Measurements from ENCODE around the gene LRRC71.

LRRC71 gene

GRCh38 chr1:156930483-156930882 is 10.1 kb downstream of the LRRC71 start:
- no peak for DNase-seq

GRCh38 chr1:156931211-156931952 is 10.9 kb downstream of the LRRC71 start:
- no peak for DNase-seq

- DNase-seq, result no peak
Observed at GRCh38 chr1:156931974-156932710, 11.7 kb downstream of the LRRC71 start.

- DNase-seq, result no peak
Observed at GRCh38 chr1:156933136-156933535, 12.7 kb downstream of the LRRC71 start.

GRCh38 chr1:156935505-156936128 is 15.2 kb downstream of the LRRC71 start:
- DNase-seq, result no peak

GRCh38 chr1:156936191-156936590 is 15.8 kb downstream of the LRRC71 start:
- DNase-seq, result no peak

GRCh38 chr1:156936721-156937220 is 16.3 kb downstream of the LRRC71 start:
- DNase-seq, result no peak

GRCh38 chr1:156937883-156938282 is 17.5 kb downstream of the LRRC71 start:
- no peak for DNase-seq

GRCh38 chr1:156938813-156939212 is 18.4 kb downstream of the LRRC71 start:
- no peak for DNase-seq

GRCh38 chr1:156939786-156940334 is 19.4 kb downstream of the LRRC71 start:
- no peak for DNase-seq

- no peak for DNase-seq
Observed at GRCh38 chr1:156941675-156942074, 21.2 kb downstream of the LRRC71 start.

GRCh38 chr1:156942176-156942575 is 21.7 kb downstream of the LRRC71 start:
- DNase-seq, result no peak

GRCh38 chr1:156942576-156942975 is 22.1 kb downstream of the LRRC71 start:
- DNase-seq, result no peak

- no peak for DNase-seq
Observed at GRCh38 chr1:156943756-156944155, 23.3 kb downstream of the LRRC71 start.

- DNase-seq, result no peak
Observed at GRCh38 chr1:156944268-156944667, 23.8 kb downstream of the LRRC71 start.

GRCh38 chr1:156944848-156945247 is 24.4 kb downstream of the LRRC71 start:
- DNase-seq, result no peak

- no peak for DNase-seq
Observed at GRCh38 chr1:156945881-156946661, 25.6 kb downstream of the LRRC71 start.

- no peak for DNase-seq
Observed at GRCh38 chr1:156947127-156947526, 26.7 kb downstream of the LRRC71 start.

GRCh38 chr1:156947818-156948525 is 27.5 kb downstream of the LRRC71 start:
- no peak for DNase-seq

GRCh38 chr1:156948708-156949107 is 28.3 kb downstream of the LRRC71 start:
- no peak for DNase-seq

GRCh38 chr1:156949127-156949526 is 28.7 kb downstream of the LRRC71 start:
- no peak for DNase-seq

- no peak for DNase-seq
Observed at GRCh38 chr1:156951371-156951770, 30.9 kb downstream of the LRRC71 start.
